ENCODE data around the gene MYOZ3. TPM values are rescaled to one million over a fixed set of nuclear protein-coding genes. Genes with fewer than 3 reads are reported as not detected.

Gene MYOZ3
- total RNA-seq, 2 experiments from 2014 or later, result 0.13 TPM; not detected in 1

DNA sequence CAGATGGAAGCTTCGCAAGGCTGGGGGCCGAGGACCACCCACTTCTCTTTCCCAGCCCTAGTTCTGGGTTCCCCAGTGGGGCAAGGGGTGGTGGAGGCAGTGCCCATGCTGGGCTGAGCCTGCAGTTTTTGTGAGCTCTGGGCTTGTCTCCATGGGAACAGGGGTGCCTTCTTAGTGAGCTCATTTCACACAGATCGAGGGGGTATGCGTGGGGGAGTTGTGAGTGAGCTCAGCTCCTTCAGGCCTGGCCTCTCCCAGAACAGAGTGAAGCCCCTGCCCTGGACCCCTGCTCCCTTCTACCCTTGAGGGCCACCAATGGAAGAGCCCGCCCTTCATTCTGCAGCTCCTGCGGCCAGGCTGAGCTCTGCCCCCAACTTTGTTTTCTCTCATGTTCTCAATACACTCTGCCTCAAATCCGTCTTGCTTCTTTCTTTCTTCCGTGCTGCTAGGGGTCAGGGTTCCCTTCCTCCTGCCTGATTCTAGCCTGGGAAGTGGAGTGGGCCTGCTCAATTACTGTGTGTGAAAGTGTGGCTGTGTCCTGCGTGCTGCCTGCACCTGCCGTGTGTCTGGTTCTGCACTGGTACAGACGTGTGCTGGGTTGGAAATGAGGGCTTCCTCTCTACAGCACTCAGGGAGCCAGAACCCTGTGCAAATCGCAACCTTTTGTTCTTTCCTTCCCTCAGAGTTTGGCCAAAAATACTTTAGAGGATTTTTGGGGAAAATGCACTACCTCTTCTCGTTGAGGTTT lies 9.0 kb upstream of the MYOZ3 start:
- peaks cover 3% of the 10 kb centered on the region for H3K4me1 Mint-ChIP-seq
- POLR2A ChIA-PET, result no interaction called here
- no peak overlapping the region for H3K27ac Mint-ChIP-seq
- H3K9me3 Mint-ChIP-seq, result no peaks in the 10 kb centered on the region
- peaks cover 3% of the 10 kb centered on the region for H3K27me3 Mint-ChIP-seq
- no peak overlapping the region for H3K4me3 Mint-ChIP-seq
- CTCF ChIA-PET, result interaction anchor here (1.1 kb wide), 1 partner anchor 91 kb away, joined by 4 read pairs; no protein-coding TSS in a partner anchor
- DNase-seq, result no peak
- H3K36me3 Mint-ChIP-seq (ENCODE audit: low read depth), result no peaks in the 10 kb centered on the region

DNA sequence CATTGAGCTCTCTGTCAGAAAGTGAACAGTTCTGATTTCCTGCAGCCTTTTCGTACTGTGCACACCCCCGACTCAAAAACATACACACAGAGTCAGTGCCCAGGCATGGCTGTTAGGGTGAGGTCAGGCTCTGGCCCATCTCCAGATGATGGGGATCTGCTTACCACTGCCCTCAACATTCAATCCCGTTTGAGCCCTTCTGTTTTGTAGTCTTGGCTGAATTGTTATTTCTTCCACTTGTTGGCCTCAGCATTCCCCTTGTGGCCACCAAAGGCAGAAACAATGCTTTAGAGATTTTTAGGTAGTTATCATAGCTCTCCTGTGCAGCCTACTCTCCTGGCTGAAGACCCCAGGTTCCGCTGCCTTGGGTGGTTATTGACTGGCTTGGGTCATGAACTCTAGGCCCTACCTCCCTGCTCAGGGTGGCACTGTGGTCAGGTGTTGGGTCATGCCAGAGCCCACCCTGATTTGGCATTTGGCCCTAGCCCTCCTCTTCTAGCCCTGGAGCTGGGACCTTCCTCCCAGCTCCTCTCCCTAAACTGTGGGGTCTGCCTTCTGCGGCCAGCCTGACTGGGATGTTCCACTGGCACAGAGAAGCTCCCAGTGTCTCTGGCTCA lies 7.8 kb upstream of the MYOZ3 start:
- no peaks in the 10 kb centered on the region for H3K9me3 Mint-ChIP-seq
- no peak overlapping the region for H3K27ac Mint-ChIP-seq
- POLR2A ChIA-PET, result interaction anchor here (1.2 kb wide), 1 partner anchor 48 kb away, joined by 4 read pairs; the partner anchor contains the start of gene RBM22
- H3K36me3 Mint-ChIP-seq (ENCODE audit: low read depth), result no peaks in the 10 kb centered on the region
- H3K4me1 Mint-ChIP-seq, result peaks cover 7% of the 10 kb centered on the region
- DNase-seq, result no peak
- CTCF ChIA-PET, result interaction anchor here (2.1 kb wide), 1 partner anchor 126 kb away, joined by 6 read pairs; the partner anchor contains the start of gene SMIM3
- H3K4me3 Mint-ChIP-seq, result no peak overlapping the region
- H3K27me3 Mint-ChIP-seq, result peaks cover 3% of the 10 kb centered on the region

DNA sequence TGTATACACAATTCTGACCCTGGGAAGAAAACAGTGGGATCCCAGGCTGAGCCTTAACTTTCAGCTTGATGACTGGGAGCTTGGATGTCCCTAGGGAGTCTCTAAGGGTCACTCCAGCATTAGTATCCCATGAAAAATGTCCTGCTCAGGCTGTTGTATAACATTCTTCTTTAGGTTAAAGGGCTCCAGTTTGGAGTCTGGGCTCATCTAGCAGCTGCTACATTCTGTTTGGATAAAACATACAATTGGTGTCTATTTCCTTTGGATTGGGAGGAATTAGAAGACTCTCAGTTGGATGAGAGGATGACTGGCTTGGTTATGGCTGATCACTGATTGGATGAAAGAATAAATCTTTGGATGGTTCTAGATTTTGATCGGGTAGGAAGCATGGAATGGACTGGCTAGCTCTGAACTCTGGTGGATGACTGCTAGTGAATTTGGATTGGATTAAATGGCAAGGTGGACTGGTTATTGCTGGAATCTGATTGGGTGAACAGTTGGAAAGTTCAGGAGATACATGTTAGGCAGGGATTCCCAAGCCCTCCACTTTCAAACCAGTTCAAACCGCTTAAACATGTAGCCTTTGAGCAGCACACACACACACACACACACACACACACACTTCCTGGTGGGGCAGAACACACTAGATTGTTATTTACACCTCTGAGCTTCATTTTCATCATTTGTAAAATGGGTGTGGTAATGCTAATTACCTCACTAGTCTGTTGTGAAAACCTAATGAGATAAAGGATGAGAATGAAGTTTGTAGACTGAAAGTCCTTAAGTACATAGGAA lies 7.1 kb upstream of the MYOZ3 start:
- H3K9me3 Mint-ChIP-seq, result no peaks in the 10 kb centered on the region
- no peaks in the 10 kb centered on the region for H3K36me3 Mint-ChIP-seq (ENCODE audit: low read depth)
- POLR2A ChIA-PET, result interaction anchor here (1.2 to 2.6 kb wide), 2 partner anchors 10 to 47 kb away, joined by 4 to 9 read pairs; partner anchors contain the start of gene RBM22
- H3K27ac Mint-ChIP-seq, result no peak overlapping the region
- peaks cover 7% of the 10 kb centered on the region for H3K4me1 Mint-ChIP-seq
- no peak for DNase-seq
- no peak overlapping the region for H3K4me3 Mint-ChIP-seq
- peaks cover 3% of the 10 kb centered on the region for H3K27me3 Mint-ChIP-seq
- CTCF ChIA-PET, result interaction anchor here (2.1 kb wide), 1 partner anchor 125 kb away, joined by 6 read pairs; the partner anchor contains the start of gene SMIM3

- no peaks in the 10 kb centered on the region for H3K36me3 Mint-ChIP-seq (ENCODE audit: low read depth)
- no peak overlapping the region for H3K27ac Mint-ChIP-seq
- no peaks in the 10 kb centered on the region for H3K9me3 Mint-ChIP-seq
- H3K4me1 Mint-ChIP-seq, result peaks cover 7% of the 10 kb centered on the region
- DNase-seq, result no peak
- ChIA-PET POLR2A (interaction anchor here (0.8 to 2.6 kb wide), 3 partner anchors 11 to 192 kb away, joined by 4 to 9 read pairs (median 5); partner anchors contain the start of genes IRGM and RBM22), CTCF (interaction anchor here (0.6 to 4.1 kb wide), 6 partner anchors 11 to 191 kb away, joined by 3 to 18 read pairs (median 6); partner anchors contain the start of genes IRGM and RBM22)
- H3K4me3 Mint-ChIP-seq, result no peak overlapping the region
- peaks cover 6% of the 10 kb centered on the region for H3K27me3 Mint-ChIP-seq
Observed at GRCh38 chr5:150655221-150655620, 5.8 kb upstream of the MYOZ3 start.

- Mint-ChIP-seq H3K4me1 (peaks cover 7% of the 10 kb centered on the region), H3K27me3 (peaks cover 7% of the 10 kb centered on the region), H3K9me3 (no peaks in the 10 kb centered on the region), H3K27ac (no peak overlapping the region), H3K36me3 (ENCODE audit: low read depth) (no peaks in the 10 kb centered on the region), H3K4me3 (peak overlapping the region; percentile 76)
- ChIA-PET CTCF (interaction anchor here (0.5 to 4.1 kb wide), 8 partner anchors 8 to 197 kb away, joined by 3 to 18 read pairs (median 4); partner anchors contain the start of gene RBM22), POLR2A (interaction anchor here (1.4 to 2.6 kb wide), 3 partner anchors 12 to 44 kb away, joined by 5 to 9 read pairs (median 5); partner anchors contain the start of gene RBM22)
- peak; percentile 84 for DNase-seq
Observed at GRCh38 chr5:150656191-150657132, 4.6 kb upstream of the MYOZ3 start.

DNA sequence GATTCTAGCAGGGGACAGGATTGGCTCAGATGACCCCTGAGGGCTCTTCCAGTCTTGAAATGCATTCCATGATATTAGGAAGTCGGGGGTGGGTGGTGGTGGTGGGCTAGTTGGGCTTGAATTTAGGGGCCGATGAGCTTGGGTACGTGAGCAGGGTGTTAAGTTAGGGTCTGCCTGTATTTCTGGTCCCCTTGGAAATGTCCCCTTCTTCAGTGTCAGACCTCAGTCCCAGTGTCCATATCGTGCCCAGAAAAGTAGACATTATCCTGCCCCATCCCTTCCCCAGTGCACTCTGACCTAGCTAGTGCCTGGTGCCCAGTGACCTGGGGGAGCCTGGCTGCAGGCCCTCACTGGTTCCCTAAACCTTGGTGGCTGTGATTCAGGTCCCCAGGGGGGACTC lies 2.9 kb upstream of the MYOZ3 start:
- Mint-ChIP-seq H3K27ac (no peak overlapping the region), H3K36me3 (ENCODE audit: low read depth) (no peaks in the 10 kb centered on the region), H3K4me3 (no peak overlapping the region), H3K4me1 (peaks cover 7% of the 10 kb centered on the region), H3K9me3 (no peaks in the 10 kb centered on the region), H3K27me3 (peaks cover 7% of the 10 kb centered on the region)
- no peak for DNase-seq
- ChIA-PET CTCF (interaction anchor here (0.8 to 4.1 kb wide), 3 partner anchors 43 to 113 kb away, joined by 3 to 18 read pairs (median 5); partner anchors contain the start of gene RBM22), POLR2A (no interaction called here)

GRCh38 chr5:150658699-150659265 lies 2.3 kb upstream of the MYOZ3 start:
- Mint-ChIP-seq H3K4me1 (peaks cover 7% of the 10 kb centered on the region), H3K27me3 (peaks cover 7% of the 10 kb centered on the region), H3K4me3 (no peak overlapping the region), H3K27ac (no peak overlapping the region), H3K9me3 (no peaks in the 10 kb centered on the region), H3K36me3 (ENCODE audit: low read depth) (no peaks in the 10 kb centered on the region)
- POLR2A ChIA-PET, result no interaction called here
- no peak for DNase-seq
- CTCF ChIA-PET, result interaction anchor here (1.5 to 4.1 kb wide), 2 partner anchors 42 to 98 kb away, joined by 5 to 18 read pairs; partner anchors contain the start of gene RBM22

GRCh38 chr5:150659360-150660107 lies 1.5 kb upstream of the MYOZ3 start:
- Mint-ChIP-seq H3K9me3 (no peaks in the 10 kb centered on the region), H3K27me3 (peaks cover 8% of the 10 kb centered on the region), H3K4me3 (no peak overlapping the region), H3K36me3 (ENCODE audit: low read depth) (no peaks in the 10 kb centered on the region), H3K4me1 (peaks cover 7% of the 10 kb centered on the region), H3K27ac (no peak overlapping the region)
- ChIA-PET CTCF (no interaction called here), POLR2A (no interaction called here)
- DNase-seq, result no peak

DNA sequence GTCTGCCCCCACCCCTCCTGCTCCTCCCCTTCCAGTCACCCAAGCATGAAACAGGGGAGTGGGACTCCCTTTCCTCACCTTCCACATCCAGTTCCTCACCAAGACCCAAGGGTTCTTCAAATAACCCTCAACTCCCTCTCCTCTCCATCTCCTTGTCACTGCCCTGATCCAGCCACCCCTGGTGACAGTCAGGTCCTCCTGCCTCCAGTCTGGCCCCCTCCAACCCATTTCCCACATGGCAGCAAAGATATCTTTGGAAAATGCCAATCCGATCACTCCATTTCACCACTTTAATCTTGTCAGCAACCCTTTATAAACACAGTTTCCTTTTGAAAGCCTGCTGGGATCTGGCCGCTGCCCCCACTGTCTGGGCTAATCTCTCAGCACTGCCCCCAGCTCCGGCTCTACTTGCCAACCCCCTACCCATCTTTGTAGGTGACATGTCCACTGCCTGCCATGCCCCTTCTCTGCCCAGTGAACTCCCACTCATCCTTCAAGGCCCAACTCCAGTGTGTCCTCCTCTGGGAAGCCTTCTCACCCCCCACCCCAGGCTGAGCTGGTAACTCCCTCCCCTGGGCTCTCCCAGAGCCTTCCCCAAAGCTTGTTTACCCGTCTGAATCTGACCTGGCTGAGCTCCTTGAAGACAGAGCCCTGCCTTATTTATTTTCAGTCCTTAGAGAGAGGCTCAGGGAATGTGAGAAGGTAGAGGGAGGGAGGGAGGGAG lies 781 bp upstream of the MYOZ3 start:
- no peaks in the 10 kb centered on the region for H3K9me3 Mint-ChIP-seq
- peaks cover 7% of the 10 kb centered on the region for H3K4me1 Mint-ChIP-seq
- ChIA-PET CTCF (interaction anchor here (1.8 kb wide), 1 partner anchor 40 kb away, joined by 8 read pairs; the partner anchor contains the start of gene RBM22), POLR2A (no interaction called here)
- H3K27me3 Mint-ChIP-seq, result peaks cover 11% of the 10 kb centered on the region
- H3K4me3 Mint-ChIP-seq, result no peak overlapping the region
- H3K27ac Mint-ChIP-seq, result no peak overlapping the region
- DNase-seq, result no peak
- H3K36me3 Mint-ChIP-seq (ENCODE audit: low read depth), result no peaks in the 10 kb centered on the region

- H3K27me3 Mint-ChIP-seq, result peaks cover 11% of the 10 kb centered on the region
- peaks cover 5% of the 10 kb centered on the region for H3K4me1 Mint-ChIP-seq
- H3K4me3 Mint-ChIP-seq, result no peak overlapping the region
- CTCF ChIA-PET, result interaction anchor here (1.2 to 1.8 kb wide), 2 partner anchors 38 to 39 kb away, joined by 3 to 8 read pairs; partner anchors contain the start of gene RBM22
- H3K9me3 Mint-ChIP-seq, result no peaks in the 10 kb centered on the region
- DNase-seq, result no peak
- H3K27ac Mint-ChIP-seq, result no peak overlapping the region
- H3K36me3 Mint-ChIP-seq (ENCODE audit: low read depth), result no peaks in the 10 kb centered on the region
- POLR2A ChIA-PET, result interaction anchor here (1.2 kb wide), 1 partner anchor 175 kb away, joined by 3 read pairs; no protein-coding TSS in a partner anchor
Observed at GRCh38 chr5:150661821-150662596, 958 bp downstream of the MYOZ3 start.
